ENCODE data around the gene IMPA2. TPM values are rescaled to one million over a fixed set of nuclear protein-coding genes. Genes with fewer than 3 reads are reported as not detected.

IMPA2 gene
- total RNA-seq, 6 experiments from 2014 or later: 1.2 to 2.5 (median 1.5) TPM

DNA sequence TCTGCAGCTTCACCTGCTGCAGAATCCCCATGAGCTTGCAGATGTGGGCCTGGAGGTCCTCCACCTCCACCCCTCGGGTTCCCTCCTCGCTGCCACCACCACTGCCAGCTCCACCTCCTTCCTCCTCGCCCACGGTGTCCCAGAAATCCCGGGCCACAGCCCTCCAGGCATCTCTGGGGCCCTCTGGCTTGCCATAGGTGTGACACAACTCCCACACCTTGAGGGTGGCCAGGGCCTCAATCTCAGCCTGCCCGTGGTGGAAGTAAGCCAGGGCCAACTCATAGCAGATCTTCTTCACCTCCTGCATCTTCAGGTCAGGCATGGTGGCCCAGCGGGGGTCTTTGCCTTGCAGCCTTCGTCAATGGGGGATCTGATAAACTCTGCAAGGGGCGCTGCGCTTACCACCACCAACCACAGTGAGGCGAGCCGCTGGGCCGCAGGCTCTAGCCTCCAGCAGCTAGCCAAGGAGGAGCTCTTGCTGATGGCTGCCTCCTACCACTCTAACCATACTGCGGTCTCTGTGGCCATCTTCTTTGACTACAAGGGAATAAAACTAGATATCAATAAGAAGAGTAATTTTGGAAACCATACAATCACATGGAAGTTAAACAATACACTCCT, 76.2 kb downstream of the IMPA2 start:
- 0 out of 2 replicates have a peak, but pooled peaks have one; percentile 20 for TF ChIP-seq CTCF (IDR thresholded peaks at IDR 0.05)
- peaks cover 15% of the 10 kb centered on the region for H3K27me3 Mint-ChIP-seq (ENCODE audit: insufficient read depth)
- H3K36me3 Mint-ChIP-seq (ENCODE audit: low read depth): no peaks in the 10 kb centered on the region
- H3K4me3 Mint-ChIP-seq: no peak overlapping the region
- H3K9me3 Mint-ChIP-seq: no peaks in the 10 kb centered on the region
- no peak overlapping the region for H3K27ac Mint-ChIP-seq
- no peaks in the 10 kb centered on the region for H3K4me1 Mint-ChIP-seq (ENCODE audit: low read depth)
- no peak for DNase-seq

- peaks cover 10% of the 10 kb centered on the region for H3K27me3 Mint-ChIP-seq (ENCODE audit: insufficient read depth)
- no peaks in the 10 kb centered on the region for H3K4me1 Mint-ChIP-seq (ENCODE audit: low read depth)
- H3K36me3 Mint-ChIP-seq (ENCODE audit: low read depth): no peaks in the 10 kb centered on the region
- H3K27ac Mint-ChIP-seq: no peak overlapping the region
- H3K9me3 Mint-ChIP-seq: no peaks in the 10 kb centered on the region
- H3K4me3 Mint-ChIP-seq: no peak overlapping the region
- TF ChIP-seq CTCF (IDR thresholded peaks at IDR 0.05): no peak
- DNase-seq: no peak
These were observed 78.3 kb downstream of the IMPA2 start for GRCh38 chr18:12059334-12060181.

DNA sequence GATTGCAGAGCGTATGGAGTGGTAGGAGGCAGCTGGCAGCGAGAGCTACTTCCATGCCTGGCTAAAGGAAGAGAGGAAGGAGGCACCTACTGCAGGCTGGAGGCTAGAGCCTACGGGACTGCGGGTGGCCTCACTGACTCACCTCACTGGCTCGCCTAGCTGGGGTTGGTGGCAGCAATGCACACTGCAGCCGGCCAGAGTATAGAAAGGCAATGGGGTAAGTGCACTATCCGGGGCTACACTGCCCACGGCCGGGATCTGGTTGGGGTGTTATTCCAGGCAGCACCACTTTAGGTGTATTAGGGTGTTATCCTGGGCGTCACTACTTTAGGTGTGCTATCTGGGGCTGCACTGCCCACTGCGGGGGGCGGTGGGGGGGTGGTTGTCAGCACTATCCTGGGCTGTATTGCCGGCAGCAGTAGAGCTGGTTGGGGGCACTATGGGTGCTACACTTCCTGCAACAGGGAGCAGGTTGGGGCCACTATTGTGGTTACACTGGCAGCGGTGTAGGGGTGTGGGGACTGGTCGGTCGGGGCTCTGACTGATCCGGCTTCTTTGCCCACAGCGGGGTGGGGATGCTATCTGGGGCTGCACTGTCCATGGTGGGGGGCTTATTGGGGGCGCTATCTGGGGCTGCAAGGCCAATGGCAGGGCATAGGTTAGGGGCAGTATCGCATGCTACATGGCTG, 79.0 kb downstream of the IMPA2 start:
- no peak overlapping the region for H3K27ac Mint-ChIP-seq
- H3K36me3 Mint-ChIP-seq (ENCODE audit: low read depth): no peaks in the 10 kb centered on the region
- no peak for DNase-seq
- TF ChIP-seq CTCF (IDR thresholded peaks at IDR 0.05): no peak
- H3K9me3 Mint-ChIP-seq: no peaks in the 10 kb centered on the region
- no peak overlapping the region for H3K4me3 Mint-ChIP-seq
- H3K27me3 Mint-ChIP-seq (ENCODE audit: insufficient read depth): peaks cover 10% of the 10 kb centered on the region
- no peaks in the 10 kb centered on the region for H3K4me1 Mint-ChIP-seq (ENCODE audit: low read depth)

DNA sequence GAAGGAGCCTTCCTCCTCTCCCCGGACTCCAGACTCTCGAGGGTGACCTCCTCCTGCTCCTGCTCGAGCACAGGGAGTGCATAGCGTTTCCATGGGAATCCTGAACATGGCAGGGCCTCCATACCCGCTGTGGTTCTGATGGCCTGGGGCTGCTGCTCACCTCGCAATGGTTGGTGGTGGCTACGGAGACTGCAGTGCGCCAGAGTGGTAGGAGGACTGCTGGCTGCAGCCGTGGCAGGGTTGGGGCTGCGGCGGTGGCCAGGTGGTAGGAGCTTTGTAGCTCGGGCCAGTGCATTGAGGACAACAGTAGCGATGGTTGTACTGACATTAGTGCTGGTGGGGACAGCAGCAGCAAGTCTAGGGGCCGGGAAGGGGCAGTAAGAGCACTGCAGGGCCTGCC, 80.4 kb downstream of the IMPA2 start:
- Mint-ChIP-seq H3K27ac (no peak overlapping the region), H3K36me3 (ENCODE audit: low read depth) (no peaks in the 10 kb centered on the region), H3K9me3 (no peaks in the 10 kb centered on the region), H3K27me3 (ENCODE audit: insufficient read depth) (peaks cover 10% of the 10 kb centered on the region), H3K4me3 (no peak overlapping the region), H3K4me1 (ENCODE audit: low read depth) (no peaks in the 10 kb centered on the region)
- no peak for DNase-seq
- no peak for TF ChIP-seq CTCF (IDR thresholded peaks at IDR 0.05)

GRCh38 chr18:12062974-12063373, 81.7 kb downstream of the IMPA2 start:
- Mint-ChIP-seq H3K27me3 (ENCODE audit: insufficient read depth) (peaks cover 5% of the 10 kb centered on the region), H3K36me3 (ENCODE audit: low read depth) (no peaks in the 10 kb centered on the region), H3K4me3 (no peak overlapping the region), H3K27ac (no peak overlapping the region), H3K4me1 (ENCODE audit: low read depth) (no peaks in the 10 kb centered on the region), H3K9me3 (no peaks in the 10 kb centered on the region)
- DNase-seq: no peak
- TF ChIP-seq CTCF (IDR thresholded peaks at IDR 0.05): no peak
